Natural killer cell treated with Interleukin-12 subunit alpha and Interleukin-12 subunit beta and Interleukin-15 and Interleukin-18, amount 100 ng/mL, for 72 hours (primary cell): Measurements from ENCODE around the gene RBM12. TPM values are rescaled to one million over a fixed set of nuclear protein-coding genes. Genes with fewer than 3 reads are reported as not detected.
A peak's percentile ranks its signal among the peaks of the same experiment; 100 is the strongest.

Source experiments
- ATAC-seq, 2 donors: fragments of 150-1000 bp; cut with Tn5 transposase in 1 of 2; sonication (Bioruptor Pico), chemical (Tn5 transposase) in 1 of 2; 2 replicates each; pipeline ENCODE4 v1.10.0; 2021
- DNase-seq: peaks from one replicate; pipeline ENCODE4 v3.0.0; 2022; ENCODE audit warnings: low spot score
- H3K27ac Mint-ChIP-seq, 2 donors: 1 replicate in 1 of 2; 2 replicates in 1 of 2; pipeline ENCODE4 v1.8.0; 2022; ENCODE audit warnings: mixed read lengths in 2 of 2, mild to moderate bottlenecking in 1 of 2, moderate library complexity in 1 of 2
- H3K27me3 Mint-ChIP-seq, 2 donors: 1 replicate in 1 of 2; 2 replicates in 1 of 2; pipeline ENCODE4 v1.8.0; 2022; ENCODE audit warnings: mixed read lengths in 2 of 2
- H3K36me3 Mint-ChIP-seq: one replicate; pipeline ENCODE4 v1.8.0; 2022; ENCODE audit warnings: mixed read lengths
- H3K4me1 Mint-ChIP-seq, 2 donors: 1 replicate in 1 of 2; 2 replicates in 1 of 2; pipeline ENCODE4 v1.8.0; 2022; ENCODE audit warnings: low read depth in 2 of 2, mixed read lengths in 2 of 2, mild to moderate bottlenecking in 1 of 2
- H3K4me3 Mint-ChIP-seq: one replicate; pipeline ENCODE4 v1.8.0; 2022; ENCODE audit warnings: mixed read lengths
- H3K9me3 Mint-ChIP-seq: 2 replicates; pipeline ENCODE4 v1.8.0; 2022; ENCODE audit warnings: mixed read lengths
- total RNA-seq, 2 donors: library from RNA; stranded (reverse); gene quantifications; one replicate each; pipeline ENCODE4 v1.2.3, GENCODE V29; 2022

Gene RBM12
- total RNA-seq, 2 donors from 2014 or later, result 125 to 143 TPM

- peak overlapping the region; percentile 61 for H3K4me3 Mint-ChIP-seq
- ATAC-seq, result no peak
- no peak for DNase-seq
- H3K36me3 Mint-ChIP-seq, result no peaks in the 10 kb centered on the region
- H3K4me1 Mint-ChIP-seq, result peaks cover 0 to 12% of the 10 kb centered on the region in 2 donors
- no peaks in the 10 kb centered on the region for H3K9me3 Mint-ChIP-seq
- no peak overlapping the region for H3K27ac Mint-ChIP-seq
- peaks cover 27 to 28% of the 10 kb centered on the region in 2 donors for H3K27me3 Mint-ChIP-seq
Observed at GRCh38 chr20:35600176-35600992, 64.3 kb downstream of the RBM12 start.

DNA sequence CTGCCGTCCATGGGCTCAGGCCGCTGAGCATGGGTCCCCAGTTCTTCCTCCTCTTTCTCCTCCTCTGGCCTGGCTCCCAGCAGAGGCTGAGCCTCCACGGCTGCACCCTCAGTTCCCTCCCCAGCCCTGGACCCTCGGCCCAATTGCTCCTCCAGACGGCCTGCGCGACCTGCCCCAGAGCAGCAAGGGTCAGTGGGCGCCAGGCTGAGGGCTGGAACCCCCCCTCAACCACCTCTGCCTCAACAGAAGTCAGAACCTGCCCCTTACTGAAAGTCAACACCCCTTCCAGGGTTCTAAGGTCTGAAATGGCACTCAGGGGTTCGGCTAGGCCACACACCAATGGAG lies 65.0 kb downstream of the RBM12 start:
- peaks cover 0 to 9% of the 10 kb centered on the region in 2 donors for H3K4me1 Mint-ChIP-seq
- no peak overlapping the region for H3K27ac Mint-ChIP-seq
- DNase-seq (no peak), ATAC-seq (no peak)
- H3K27me3 Mint-ChIP-seq, result peaks cover 27 to 28% of the 10 kb centered on the region in 2 donors
- H3K4me3 Mint-ChIP-seq, result no peak overlapping the region
- no peaks in the 10 kb centered on the region for H3K36me3 Mint-ChIP-seq
- no peaks in the 10 kb centered on the region for H3K9me3 Mint-ChIP-seq

Other genes with a start within 250 kb of the RBM12 start
- not detected for gene GDF5, start 226.7 kb downstream of the RBM12 start, total RNA-seq
- 10 to 100 TPM; 67.5 to 90.0 TPM for gene CEP250, start 209.3 kb downstream of the RBM12 start, total RNA-seq
- not detected for gene C20orf173, start 135.2 kb downstream of the RBM12 start, total RNA-seq
- 100 to 1,000 TPM; 129 to 164 TPM for gene ERGIC3, start 122.8 kb downstream of the RBM12 start, total RNA-seq
- gene SPAG4, start 49.1 kb downstream of the RBM12 start, total RNA-seq, result 1 to 10 TPM; 5.9 to 6.3 TPM
- gene CPNE1, start within 50 bp of the RBM12 start, total RNA-seq, result 100 to 1,000 TPM; 266 to 324 TPM
- gene NFS1, start 34.5 kb upstream of the RBM12 start, total RNA-seq, result 10 to 100 TPM; 27.0 to 37.4 TPM
- 100 to 1,000 TPM in 1 of 2 donors, 10 to 100 TPM in 1; 71.0 to 101 TPM for gene ROMO1, start 34.5 kb upstream of the RBM12 start, total RNA-seq
- 100 to 1,000 TPM; 404 to 438 TPM for gene RBM39, start 77.4 kb upstream of the RBM12 start, total RNA-seq
- gene PHF20, start 107.1 kb upstream of the RBM12 start, total RNA-seq, result 10 to 100 TPM; 60.4 to 88.6 TPM